HEK293 (cell line): ENCODE data around the gene HSH2D.

Experiments
- EGR2 ChIP-seq: fragments of 450-650 bp; formaldehyde crosslinking; IDR thresholded peaks from 2 replicates; pipeline ENCODE4 v1.5.1; 2016; ENCODE audit warnings: low read depth, missing biosample characterization, missing genetic modification characterization
- FEZF1 ChIP-seq: fragments of 450-650 bp; formaldehyde crosslinking; IDR thresholded peaks from 2 replicates; pipeline ENCODE4 v1.5.1; 2016; ENCODE audit warnings: missing biosample characterization, missing genetic modification characterization
- GLIS2 ChIP-seq: fragments of 450-650 bp; formaldehyde crosslinking; IDR thresholded peaks from 2 replicates; pipeline ENCODE4 v1.5.1; 2016; ENCODE audit warnings: missing biosample characterization, missing genetic modification characterization
- KLF16 ChIP-seq: fragments of 450-650 bp; formaldehyde crosslinking; IDR thresholded peaks from 2 replicates; pipeline ENCODE4 v1.5.1; 2017; ENCODE audit warnings: missing biosample characterization, missing genetic modification characterization
- KLF8 ChIP-seq: fragments of 450-650 bp; formaldehyde crosslinking; IDR thresholded peaks from 2 replicates; pipeline ENCODE4 v1.5.1; 2016; ENCODE audit warnings: missing biosample characterization, missing genetic modification characterization
- YY1 ChIP-seq: fragments of 450-650 bp; formaldehyde crosslinking; IDR thresholded peaks from 2 replicates; pipeline ENCODE4 v1.5.1; 2018; ENCODE audit warnings: missing biosample characterization, missing genetic modification characterization
- YY2 ChIP-seq: fragments of 450-650 bp; formaldehyde crosslinking; IDR thresholded peaks from 2 replicates; pipeline ENCODE4 v1.5.1; 2016; ENCODE audit warnings: missing biosample characterization, missing genetic modification characterization
- ZBTB7A ChIP-seq: fragments of 450-650 bp; formaldehyde crosslinking; IDR thresholded peaks from 2 replicates; pipeline ENCODE4 v1.5.1; 2016; ENCODE audit warnings: low read depth, missing biosample characterization, missing genetic modification characterization
- ZBTB8A ChIP-seq: fragments of 450-650 bp; formaldehyde crosslinking; IDR thresholded peaks from 2 replicates; pipeline ENCODE4 v1.5.1; 2016; ENCODE audit warnings: missing biosample characterization, missing genetic modification characterization
- ZNF114 ChIP-seq: fragments of 450-650 bp; formaldehyde crosslinking; IDR thresholded peaks from 2 replicates; pipeline ENCODE4 v1.5.0; 2017; ENCODE audit warnings: missing biosample characterization, missing genetic modification characterization
- ZNF121 ChIP-seq: fragments of 450-650 bp; formaldehyde crosslinking; IDR thresholded peaks from 2 replicates; pipeline ENCODE4 v1.5.1; 2016; ENCODE audit warnings: missing biosample characterization, missing genetic modification characterization
- ZNF155 ChIP-seq: fragments of 450-650 bp; formaldehyde crosslinking; IDR thresholded peaks from 2 replicates; pipeline ENCODE4 v1.5.1; 2016; ENCODE audit warnings: missing biosample characterization, missing genetic modification characterization
- ZNF16 ChIP-seq: fragments of 450-650 bp; formaldehyde crosslinking; IDR thresholded peaks from 2 replicates; pipeline ENCODE4 v1.5.1; 2016; ENCODE audit warnings: low read depth, missing biosample characterization, missing genetic modification characterization
- ZNF24 ChIP-seq: fragments of 450-650 bp; formaldehyde crosslinking; IDR thresholded peaks from 2 replicates; pipeline ENCODE4 v1.5.1; 2016; ENCODE audit warnings: missing biosample characterization, missing genetic modification characterization
- ZNF302 ChIP-seq: fragments of 450-650 bp; formaldehyde crosslinking; IDR thresholded peaks from 2 replicates; pipeline ENCODE4 v1.5.1; 2016; ENCODE audit warnings: missing biosample characterization, missing genetic modification characterization, low read depth
- ZNF37A ChIP-seq: fragments of 450-650 bp; IDR thresholded peaks from 2 replicates; pipeline ENCODE4 v1.5.1; 2018; ENCODE audit warnings: missing biosample characterization, missing genetic modification characterization
- ZNF404 ChIP-seq: fragments of 450-650 bp; formaldehyde crosslinking; IDR thresholded peaks from 2 replicates; pipeline ENCODE4 v1.5.1; 2017; ENCODE audit warnings: missing biosample characterization, missing genetic modification characterization
- ZNF501 ChIP-seq: fragments of 450-650 bp; formaldehyde crosslinking; IDR thresholded peaks from 2 replicates; pipeline ENCODE4 v1.5.1; 2016; ENCODE audit warnings: missing biosample characterization, missing genetic modification characterization
- ZNF529 ChIP-seq: fragments of 450-650 bp; formaldehyde crosslinking; IDR thresholded peaks from 2 replicates; pipeline ENCODE4 v1.5.1; 2017; ENCODE audit warnings: missing genetic modification characterization, missing biosample characterization; ENCODE audit not compliant: insufficient replicate concordance
- ZNF660 ChIP-seq: fragments of 450-650 bp; IDR thresholded peaks from 2 replicates; pipeline ENCODE4 v1.5.1; 2018; ENCODE audit warnings: missing biosample characterization, mild to moderate bottlenecking, missing genetic modification characterization
- TF ChIP-seq, protein P1 (sequence below): fragments of 450-650 bp; formaldehyde crosslinking; IDR thresholded peaks from 2 replicates; pipeline ENCODE4 v1.5.1; 2016; ENCODE audit warnings: missing biosample characterization, missing genetic modification characterization
- TF ChIP-seq, protein P2 (sequence below): sonication (generic); formaldehyde crosslinking; IDR thresholded peaks from 2 replicates; pipeline ENCODE4 v1.8.1; 2022; ENCODE audit warnings: mild to moderate bottlenecking, moderate library complexity, missing genetic modification reagents
- TF ChIP-seq, protein P3 (sequence below): fragments of 450-650 bp; formaldehyde crosslinking; IDR thresholded peaks from 2 replicates; pipeline ENCODE4 v1.5.1; 2016; ENCODE audit warnings: missing biosample characterization, missing genetic modification characterization
- TF ChIP-seq, protein P4 (sequence below): fragments of 450-650 bp; formaldehyde crosslinking; IDR thresholded peaks from 2 replicates; pipeline ENCODE4 v1.5.1; 2016; ENCODE audit warnings: missing biosample characterization, missing genetic modification characterization

HSH2D gene

DNA sequence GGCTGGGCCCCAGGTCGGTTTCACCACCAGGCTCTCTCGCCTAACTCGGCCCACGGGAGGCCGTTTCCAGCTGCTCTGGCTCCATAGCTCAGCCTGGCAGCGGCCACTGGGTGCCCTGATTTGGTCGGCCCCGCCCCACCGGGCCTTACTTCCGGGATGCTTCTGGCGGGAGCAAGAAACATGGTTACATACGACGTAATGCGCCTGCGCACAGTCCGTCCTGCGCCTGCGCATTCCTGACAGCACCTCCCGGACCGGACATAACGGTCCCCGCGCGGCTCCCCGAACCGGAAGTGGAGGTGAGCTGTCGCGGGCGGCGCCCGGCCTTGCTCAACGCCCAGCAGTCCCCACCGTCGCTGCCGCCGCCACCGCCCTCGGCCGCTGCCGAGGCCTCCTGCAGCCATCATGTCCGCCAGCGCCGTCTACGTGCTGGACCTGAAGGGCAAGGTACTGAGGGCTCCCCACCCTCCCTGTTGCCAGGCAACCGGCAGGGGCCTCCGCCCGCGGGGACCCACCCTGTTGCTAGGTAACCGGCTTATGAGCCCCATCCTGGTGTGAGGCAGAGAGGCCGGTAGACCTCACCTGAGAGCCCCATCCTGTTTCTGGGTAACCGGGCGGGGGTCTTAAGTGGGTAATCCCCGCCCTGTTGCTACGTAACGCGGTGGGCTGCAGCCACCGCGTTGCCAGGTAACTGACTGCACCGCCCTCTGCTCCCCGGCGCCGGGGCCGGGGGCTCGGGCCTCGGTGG lies 54.3 kb downstream of the HSH2D start, which contains the start of gene AP1M1 (continued):
- TF ChIP-seq, protein P1, sequence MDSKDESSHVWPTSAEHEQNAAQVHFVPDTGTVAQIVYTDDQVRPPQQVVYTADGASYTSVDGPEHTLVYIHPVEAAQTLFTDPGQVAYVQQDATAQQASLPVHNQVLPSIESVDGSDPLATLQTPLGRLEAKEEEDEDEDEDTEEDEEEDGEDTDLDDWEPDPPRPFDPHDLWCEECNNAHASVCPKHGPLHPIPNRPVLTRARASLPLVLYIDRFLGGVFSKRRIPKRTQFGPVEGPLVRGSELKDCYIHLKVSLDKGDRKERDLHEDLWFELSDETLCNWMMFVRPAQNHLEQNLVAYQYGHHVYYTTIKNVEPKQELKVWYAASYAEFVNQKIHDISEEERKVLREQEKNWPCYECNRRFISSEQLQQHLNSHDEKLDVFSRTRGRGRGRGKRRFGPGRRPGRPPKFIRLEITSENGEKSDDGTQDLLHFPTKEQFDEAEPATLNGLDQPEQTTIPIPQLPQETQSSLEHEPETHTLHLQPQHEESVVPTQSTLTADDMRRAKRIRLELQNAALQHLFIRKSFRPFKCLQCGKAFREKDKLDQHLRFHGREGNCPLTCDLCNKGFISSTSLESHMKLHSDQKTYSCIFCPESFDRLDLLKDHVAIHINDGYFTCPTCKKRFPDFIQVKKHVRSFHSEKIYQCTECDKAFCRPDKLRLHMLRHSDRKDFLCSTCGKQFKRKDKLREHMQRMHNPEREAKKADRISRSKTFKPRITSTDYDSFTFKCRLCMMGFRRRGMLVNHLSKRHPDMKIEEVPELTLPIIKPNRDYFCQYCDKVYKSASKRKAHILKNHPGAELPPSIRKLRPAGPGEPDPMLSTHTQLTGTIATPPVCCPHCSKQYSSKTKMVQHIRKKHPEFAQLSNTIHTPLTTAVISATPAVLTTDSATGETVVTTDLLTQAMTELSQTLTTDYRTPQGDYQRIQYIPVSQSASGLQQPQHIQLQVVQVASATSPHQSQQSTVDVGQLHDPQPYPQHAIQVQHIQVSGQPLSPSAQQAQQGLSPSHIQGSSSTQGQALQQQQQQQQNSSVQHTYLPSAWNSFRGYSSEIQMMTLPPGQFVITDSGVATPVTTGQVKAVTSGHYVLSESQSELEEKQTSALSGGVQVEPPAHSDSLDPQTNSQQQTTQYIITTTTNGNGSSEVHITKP (tag by site-specific recombination): peak; percentile 46
- TF ChIP-seq ZNF404 (no peak), ZBTB8A (tag by site-specific recombination) (peak; percentile 95), ZNF37A (tag by site-specific recombination) (no peak), ZNF501 (no peak), ZNF155 (tag by site-specific recombination) (no peak), KLF8 (tag by site-specific recombination) (peak; percentile 78), ZNF529 (tag by site-specific recombination) (no peak), ZBTB7A (tag by site-specific recombination) (no peak), YY2 (peak; percentile 17), ZNF114 (tag by site-specific recombination) (no peak), GLIS2 (tag by site-specific recombination) (peak; percentile 81), KLF16 (tag by site-specific recombination) (peak; percentile 78), YY1 (tag by site-specific recombination) (peak; percentile 65; the same call in 1 of the 2 replicates), FEZF1 (tag by site-specific recombination) (no peak; the same call in 1 of the 2 replicates), ZNF121 (no peak), ZNF16 (tag by site-specific recombination) (no peak), EGR2 (tag by site-specific recombination) (peak; percentile 75), ZNF302 (tag by site-specific recombination) (no peak), ZNF24 (no peak), ZNF660 (0 out of 2 replicates have a peak, but pooled peaks have one; percentile 52)
- TF ChIP-seq, protein P2, sequence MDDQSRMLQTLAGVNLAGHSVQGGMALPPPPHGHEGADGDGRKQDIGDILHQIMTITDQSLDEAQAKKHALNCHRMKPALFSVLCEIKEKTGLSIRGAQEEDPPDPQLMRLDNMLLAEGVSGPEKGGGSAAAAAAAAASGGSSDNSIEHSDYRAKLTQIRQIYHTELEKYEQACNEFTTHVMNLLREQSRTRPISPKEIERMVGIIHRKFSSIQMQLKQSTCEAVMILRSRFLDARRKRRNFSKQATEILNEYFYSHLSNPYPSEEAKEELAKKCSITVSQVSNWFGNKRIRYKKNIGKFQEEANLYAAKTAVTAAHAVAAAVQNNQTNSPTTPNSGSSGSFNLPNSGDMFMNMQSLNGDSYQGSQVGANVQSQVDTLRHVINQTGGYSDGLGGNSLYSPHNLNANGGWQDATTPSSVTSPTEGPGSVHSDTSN (CRISPR knock-in tag): peak; percentile 80
- TF ChIP-seq, protein P3, sequence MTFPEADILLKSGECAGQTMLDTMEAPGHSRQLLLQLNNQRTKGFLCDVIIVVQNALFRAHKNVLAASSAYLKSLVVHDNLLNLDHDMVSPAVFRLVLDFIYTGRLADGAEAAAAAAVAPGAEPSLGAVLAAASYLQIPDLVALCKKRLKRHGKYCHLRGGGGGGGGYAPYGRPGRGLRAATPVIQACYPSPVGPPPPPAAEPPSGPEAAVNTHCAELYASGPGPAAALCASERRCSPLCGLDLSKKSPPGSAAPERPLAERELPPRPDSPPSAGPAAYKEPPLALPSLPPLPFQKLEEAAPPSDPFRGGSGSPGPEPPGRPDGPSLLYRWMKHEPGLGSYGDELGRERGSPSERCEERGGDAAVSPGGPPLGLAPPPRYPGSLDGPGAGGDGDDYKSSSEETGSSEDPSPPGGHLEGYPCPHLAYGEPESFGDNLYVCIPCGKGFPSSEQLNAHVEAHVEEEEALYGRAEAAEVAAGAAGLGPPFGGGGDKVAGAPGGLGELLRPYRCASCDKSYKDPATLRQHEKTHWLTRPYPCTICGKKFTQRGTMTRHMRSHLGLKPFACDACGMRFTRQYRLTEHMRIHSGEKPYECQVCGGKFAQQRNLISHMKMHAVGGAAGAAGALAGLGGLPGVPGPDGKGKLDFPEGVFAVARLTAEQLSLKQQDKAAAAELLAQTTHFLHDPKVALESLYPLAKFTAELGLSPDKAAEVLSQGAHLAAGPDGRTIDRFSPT (tag by site-specific recombination): peak; percentile 74
- TF ChIP-seq, protein P4, sequence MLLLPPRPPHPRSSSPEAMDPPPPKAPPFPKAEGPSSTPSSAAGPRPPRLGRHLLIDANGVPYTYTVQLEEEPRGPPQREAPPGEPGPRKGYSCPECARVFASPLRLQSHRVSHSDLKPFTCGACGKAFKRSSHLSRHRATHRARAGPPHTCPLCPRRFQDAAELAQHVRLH (tag by site-specific recombination): peak; percentile 98
